ENCODE data around the gene ITGA11.

Gene ITGA11, protein sequence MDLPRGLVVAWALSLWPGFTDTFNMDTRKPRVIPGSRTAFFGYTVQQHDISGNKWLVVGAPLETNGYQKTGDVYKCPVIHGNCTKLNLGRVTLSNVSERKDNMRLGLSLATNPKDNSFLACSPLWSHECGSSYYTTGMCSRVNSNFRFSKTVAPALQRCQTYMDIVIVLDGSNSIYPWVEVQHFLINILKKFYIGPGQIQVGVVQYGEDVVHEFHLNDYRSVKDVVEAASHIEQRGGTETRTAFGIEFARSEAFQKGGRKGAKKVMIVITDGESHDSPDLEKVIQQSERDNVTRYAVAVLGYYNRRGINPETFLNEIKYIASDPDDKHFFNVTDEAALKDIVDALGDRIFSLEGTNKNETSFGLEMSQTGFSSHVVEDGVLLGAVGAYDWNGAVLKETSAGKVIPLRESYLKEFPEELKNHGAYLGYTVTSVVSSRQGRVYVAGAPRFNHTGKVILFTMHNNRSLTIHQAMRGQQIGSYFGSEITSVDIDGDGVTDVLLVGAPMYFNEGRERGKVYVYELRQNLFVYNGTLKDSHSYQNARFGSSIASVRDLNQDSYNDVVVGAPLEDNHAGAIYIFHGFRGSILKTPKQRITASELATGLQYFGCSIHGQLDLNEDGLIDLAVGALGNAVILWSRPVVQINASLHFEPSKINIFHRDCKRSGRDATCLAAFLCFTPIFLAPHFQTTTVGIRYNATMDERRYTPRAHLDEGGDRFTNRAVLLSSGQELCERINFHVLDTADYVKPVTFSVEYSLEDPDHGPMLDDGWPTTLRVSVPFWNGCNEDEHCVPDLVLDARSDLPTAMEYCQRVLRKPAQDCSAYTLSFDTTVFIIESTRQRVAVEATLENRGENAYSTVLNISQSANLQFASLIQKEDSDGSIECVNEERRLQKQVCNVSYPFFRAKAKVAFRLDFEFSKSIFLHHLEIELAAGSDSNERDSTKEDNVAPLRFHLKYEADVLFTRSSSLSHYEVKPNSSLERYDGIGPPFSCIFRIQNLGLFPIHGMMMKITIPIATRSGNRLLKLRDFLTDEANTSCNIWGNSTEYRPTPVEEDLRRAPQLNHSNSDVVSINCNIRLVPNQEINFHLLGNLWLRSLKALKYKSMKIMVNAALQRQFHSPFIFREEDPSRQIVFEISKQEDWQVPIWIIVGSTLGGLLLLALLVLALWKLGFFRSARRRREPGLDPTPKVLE
- total RNA-seq = 0 to 0.07 reads per million in 2 donors

DNA sequence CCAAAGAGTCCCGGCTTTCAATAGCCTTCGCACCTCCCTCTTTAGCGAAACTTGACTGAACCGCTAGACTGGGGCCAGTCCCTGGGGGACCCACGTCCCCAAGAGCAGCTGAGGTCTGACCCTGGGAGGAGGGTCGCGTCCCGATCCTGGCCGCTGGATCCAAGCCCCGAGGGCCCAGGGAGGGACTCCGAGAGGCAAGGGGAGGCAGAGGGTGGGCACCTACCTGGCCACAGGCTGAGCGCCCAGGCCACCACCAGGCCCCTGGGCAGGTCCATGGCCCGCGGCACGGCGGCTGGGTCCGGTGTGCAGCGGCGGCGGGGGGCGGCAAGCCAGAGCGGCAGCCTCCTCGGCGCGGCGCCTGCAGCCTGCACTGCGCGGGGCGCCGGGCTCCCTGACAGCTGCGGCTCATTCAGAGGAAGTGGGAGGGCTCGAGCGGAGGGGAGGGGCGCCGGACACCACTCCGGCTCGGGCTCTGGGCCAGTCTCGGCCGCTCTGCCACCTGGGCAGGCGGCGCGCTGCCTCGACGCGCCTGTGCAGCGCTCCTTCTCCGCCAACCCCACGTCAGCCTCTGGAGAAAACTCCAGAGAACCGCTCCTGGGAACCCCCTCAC, at the start of gene ITGA11:
ITGA11 (minus strand) TSS at position 372 of the 610 bp plus-strand sequence; CDS start at position 275, 97 bp downstream.
- DNase-seq = no peak

DNA sequence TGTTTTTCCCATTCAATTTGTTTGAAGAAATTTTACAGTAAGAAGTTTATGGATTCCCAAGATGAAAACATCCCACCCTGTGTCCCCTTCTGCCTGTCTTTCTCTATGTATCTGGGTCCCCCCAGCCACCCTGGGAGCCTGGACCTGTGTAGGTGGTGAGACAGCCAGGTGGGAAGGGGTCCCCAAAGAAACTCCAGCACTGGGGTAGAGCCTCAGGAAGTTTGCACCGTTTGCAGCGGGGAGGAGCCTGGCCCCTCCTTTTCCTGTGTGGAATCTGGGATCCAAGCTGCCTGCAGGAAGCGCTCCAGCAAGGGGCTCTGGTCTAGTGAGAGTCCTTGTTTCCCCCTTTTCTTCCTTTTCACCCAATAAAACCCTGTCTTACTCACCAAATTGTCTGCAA, 49.4 kb upstream of the ITGA11 start:
- no peak for DNase-seq

DNA sequence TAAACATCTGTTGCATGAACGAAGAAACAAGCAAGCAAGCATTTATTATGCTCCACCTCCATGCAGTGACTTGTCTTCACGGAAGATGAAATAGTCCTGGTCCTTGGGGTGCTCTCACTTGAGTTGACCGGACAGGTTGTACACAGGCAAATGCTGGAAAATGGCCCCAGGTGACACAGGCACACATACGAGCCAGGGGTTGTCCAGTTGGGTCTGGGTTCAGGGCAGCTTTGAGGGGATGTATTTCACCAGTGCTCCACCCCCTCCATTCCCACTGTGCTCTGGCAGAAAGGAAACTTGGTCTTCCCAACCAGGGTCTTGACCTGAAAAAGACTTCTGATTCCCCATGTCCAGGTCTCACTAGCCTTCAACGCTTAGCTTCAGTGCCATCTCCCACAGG, 48.3 kb upstream of the ITGA11 start:
- DNase-seq = no peak

DNA sequence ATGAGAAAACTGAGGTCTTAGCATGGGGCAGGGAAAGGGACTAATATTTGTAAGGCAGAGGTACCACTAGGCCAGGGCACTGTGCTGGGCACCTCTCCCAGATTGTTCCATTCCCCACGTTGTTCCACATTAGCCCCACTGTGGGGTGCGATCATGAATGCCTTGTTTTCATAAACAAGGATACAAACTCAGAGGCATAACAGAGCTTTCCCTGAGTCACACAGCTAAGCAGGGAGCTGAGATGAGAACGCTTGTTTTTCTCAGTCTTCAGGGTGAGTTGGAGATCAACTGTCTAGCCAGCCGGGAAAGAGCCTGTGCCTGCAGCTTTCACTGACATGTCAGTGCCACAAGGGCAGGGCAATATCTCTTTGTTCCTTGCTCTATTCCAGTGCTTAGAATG, 47.9 kb upstream of the ITGA11 start:
- DNase-seq = no peak

DNA sequence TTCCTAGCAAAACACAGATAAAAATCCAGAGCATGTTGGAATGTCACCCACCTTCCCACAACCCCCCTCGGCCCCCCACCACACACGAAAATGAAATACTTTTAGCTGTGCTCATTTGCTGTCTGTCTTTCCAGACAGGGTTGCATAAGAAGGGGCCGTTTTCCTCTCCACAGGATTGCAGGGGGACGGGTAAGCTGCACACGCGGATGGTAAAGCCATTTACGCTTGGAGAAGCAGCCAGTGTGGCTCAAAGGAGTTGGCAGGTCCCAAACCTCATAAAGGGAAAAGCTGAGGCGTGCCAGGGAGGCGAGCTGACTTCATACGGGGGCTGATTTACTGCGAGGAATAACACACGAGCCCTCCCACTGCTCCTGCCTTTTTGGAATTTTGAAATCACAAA, 47.4 kb upstream of the ITGA11 start:
- no peak for DNase-seq

DNA sequence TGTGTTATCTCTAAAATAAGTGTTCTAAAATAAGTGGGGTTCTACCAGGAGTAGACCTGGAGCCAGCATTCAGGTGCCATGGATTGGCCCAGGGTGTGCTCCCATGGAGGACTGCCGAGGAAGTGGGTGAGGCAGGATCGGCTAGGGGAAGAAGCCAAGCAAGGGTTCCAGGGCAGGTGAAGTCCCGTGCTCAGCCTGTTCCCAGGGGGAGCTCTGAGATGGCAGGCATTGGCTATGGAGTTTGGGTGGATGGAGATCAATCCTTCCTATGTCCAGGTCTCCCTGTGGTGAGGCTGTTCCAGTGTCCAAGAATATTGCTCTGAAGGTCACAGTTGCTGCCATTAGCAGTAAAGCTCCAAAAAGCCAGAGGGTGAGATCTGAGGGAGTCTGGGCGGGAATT, 46.9 kb upstream of the ITGA11 start:
- DNase-seq = no peak

DNA sequence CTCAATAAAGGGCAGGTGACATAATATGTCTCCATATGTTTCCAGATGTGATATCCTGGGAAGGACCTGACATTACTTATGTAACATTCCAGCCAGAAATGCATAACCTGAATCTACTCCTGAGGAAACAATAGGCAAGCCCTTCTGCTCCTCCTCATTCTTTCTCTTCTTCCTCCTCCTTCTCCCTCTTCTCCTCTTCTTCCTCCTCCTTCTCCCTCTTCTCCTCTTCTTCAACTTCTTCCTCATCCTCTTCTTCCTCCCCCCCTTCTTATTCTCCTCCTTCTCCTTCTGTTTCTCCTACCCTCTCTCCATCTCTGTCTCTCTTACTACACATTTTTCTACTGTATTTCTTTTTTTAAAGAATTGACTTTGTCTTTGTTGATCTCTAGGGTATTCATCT, 43.5 kb upstream of the ITGA11 start:
- DNase-seq = no peak

DNA sequence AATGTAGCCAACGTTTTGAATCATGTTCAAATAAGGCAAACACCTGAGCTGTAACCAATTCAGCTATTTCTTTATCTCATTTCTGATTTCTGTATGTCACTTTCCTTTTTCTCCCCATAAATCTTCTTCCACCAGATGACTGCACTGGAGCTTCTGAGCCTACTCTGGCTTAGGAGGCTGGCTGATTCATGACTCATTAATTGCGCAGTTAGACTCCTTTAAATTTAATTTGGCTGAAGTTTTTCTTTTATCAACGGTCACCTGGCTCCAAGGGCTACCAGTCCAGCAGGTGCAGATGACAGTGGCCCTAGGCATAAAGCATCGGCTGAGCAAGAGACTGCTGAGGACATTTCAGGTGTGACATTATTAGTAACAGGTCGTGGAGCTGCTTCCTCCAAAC, 39.6 kb upstream of the ITGA11 start:
- DNase-seq = no peak

DNA sequence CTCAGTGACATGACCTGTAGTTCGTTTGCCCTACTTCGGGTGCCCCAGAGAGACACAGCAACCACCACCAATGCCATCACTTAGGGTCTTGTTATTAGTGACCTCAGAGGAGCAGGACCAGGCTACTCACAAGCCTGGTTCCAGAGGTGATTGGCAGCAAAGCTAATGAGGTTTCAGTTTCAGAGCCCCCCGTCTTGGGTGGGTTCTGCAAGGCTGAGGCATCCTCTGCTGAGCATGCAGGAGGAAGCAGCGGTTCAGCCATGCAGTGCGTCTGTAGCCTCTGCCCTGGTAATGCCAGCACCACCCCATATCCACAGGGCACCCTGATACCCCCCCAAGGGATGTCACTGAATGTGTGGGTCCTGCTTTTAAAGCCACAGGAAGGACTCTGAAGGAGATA, 39.0 kb upstream of the ITGA11 start:
- no peak for DNase-seq

DNA sequence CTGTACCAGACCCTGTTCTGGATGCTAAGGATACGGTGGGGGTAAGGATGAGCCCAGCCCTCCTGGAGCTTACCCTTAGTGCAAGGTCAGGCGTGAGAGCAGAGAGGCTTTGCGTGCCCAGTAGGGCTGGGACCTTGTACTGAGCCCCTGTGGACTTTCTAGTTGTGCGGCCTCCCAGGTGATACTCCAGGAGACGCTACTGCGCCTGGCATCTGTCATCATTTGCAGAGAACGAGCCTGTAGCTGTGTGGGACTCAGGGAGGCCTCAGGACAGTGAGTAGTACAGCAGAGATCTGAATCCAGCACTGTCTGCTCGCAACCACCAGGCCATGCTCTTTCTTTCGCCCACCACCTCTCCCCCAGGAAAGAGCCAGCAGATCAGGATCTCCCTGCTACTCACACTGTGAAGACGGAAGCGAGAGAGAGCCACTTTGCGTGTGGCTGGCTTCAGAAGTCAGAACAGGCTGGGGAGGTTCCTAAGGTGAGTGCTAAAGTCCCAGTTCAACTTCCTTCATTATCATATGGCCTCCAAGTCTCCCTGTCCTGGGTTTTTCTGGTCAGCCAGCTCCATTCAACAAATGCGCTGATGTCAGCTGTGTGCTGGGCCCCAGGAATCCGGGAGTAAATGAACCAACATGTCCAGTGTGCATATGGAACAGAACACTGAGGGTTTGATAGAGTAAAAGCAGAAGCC, 38.2 kb upstream of the ITGA11 start:
- DNase-seq = no peak

DNA sequence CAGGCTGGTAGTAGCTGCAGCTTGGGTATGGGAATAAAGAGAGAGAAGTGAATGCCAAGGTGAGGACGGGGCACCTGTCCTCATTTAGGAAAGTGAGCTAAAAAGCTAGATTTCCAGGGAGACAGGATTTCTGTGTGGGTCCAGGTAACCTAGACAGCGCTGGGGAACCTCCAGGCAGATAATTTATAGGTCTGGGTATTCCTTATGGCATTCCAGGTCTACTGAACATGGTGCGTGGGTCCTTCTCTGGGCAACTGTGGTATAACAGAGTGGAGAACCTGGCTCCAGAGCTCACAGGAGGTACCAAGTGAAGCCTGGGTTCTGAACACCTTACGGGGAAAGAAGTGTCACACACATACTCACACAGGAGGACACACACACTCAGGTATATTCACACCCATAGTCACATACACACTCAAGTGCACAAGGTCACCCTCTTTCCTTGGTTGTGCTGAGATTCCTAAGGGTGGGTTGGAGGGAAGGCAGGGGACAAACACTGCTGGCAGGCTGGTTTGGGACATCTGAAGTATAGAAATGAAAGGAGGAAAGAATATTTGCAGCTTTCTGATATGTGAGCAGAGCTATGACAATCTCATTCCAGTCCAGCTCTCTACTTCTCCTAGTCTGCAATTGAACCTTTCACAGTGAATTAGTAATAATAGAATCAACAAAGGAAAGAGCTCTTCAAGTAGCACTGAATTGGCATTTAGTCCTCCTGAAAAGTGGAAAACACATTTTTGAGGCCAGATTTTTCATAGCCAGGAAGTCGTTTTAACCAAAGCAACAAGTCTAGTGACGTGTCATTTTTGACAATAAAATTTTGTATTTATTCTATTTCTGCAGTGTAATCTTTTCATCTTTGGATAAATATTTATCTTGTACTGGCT, 37.4 kb upstream of the ITGA11 start:
- no peak for DNase-seq

DNA sequence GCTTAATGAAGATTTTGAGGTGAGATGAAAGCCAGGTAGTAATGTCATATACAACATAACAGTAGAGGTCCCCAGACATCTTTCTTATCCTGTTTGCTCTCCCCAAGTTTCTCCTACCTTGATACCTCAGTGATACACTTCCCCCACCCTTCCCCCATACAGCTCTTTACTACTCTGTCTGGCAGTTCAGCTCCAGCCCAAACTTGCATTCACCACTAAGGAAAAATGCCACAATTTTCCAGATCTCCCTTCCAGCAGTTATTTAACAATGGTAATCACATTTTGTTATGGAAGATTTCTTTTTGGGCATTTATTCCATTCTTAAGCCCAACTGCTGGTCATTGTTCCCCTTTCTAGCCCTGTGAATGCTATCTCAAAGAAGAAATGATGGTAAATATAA, 34.9 kb upstream of the ITGA11 start:
- DNase-seq = no peak

DNA sequence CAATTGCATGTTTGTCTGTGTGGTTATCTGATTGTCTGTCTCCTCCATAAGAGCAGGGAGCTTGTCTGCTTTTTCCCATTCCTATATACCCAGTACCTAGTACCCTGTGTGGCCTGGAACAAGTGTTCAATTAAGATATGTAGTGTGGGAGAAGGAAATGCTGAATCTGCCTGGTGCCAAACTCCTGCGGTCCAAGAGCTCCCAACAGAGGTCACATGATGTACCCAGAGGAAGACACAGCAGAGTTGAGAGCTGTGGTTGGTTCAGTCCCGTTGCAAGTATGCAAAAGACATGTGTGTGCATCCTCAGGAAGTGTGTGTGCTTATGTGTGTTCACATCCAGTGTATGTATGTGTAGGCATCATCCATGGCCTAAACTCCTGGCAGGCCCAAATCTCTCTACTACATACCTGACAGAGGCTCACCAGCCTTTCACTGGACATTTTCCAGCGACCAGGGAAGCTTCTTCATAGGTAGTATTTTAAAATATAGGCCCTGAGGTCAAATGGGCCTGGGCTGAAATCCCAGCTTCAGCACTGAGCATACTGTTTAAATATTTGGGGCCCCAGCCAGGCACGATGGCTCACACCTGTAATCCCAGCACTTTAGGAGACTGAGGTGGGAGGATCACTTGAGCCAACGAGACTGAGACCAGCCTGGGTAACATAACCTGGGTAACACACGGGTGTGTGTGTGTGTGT, 34.0 kb upstream of the ITGA11 start:
- no peak for DNase-seq

DNA sequence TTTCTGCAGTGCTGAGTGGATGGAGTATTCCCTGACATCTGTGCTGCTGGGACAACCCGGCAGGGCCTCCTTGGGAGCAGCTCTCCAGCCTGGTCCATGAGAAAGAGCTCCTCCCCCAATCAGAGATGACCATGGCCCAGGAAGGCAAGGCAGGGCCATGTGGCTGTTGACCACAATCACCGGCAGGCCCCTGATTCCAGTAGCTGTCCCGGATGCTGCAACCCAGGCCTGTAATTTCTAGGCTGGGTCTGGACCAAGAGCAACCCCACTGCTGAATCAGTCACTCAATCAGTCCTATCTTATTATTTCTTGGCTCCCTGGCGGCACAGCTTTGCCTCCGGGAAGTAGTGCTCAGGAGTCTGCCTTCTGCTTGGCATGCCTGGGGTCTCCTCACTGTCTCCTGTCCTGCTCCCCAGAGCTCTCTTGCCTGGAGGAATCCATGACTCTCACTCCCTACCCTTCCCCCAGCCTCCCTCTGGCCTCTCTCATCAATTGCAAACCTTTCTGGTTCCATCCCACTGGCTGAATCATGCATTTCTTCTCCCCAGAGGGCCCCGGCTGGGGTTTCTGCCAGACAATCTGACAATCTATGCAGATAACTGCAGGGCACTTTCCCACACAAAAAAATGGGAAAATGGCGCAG, 32.6 kb upstream of the ITGA11 start:
- DNase-seq = no peak

DNA sequence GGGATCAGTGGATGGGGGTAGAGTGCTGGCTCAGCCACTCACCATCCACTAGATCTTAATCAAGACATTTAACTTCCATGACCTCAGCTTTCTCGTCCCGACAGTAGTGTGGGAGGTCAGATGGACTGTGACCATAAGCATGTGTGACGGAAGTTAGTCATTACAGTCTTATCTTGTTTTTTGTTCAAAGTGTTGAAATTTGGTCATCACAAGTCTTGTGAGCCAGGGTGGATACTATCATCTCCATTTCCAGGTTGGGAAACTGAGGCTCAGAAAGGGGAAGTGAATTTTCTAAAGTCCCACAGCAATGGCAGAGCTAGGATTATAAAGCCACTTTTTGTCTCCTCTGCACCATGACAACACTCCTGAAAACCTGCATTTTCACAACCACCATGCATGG, 32.0 kb upstream of the ITGA11 start:
- no peak for DNase-seq

DNA sequence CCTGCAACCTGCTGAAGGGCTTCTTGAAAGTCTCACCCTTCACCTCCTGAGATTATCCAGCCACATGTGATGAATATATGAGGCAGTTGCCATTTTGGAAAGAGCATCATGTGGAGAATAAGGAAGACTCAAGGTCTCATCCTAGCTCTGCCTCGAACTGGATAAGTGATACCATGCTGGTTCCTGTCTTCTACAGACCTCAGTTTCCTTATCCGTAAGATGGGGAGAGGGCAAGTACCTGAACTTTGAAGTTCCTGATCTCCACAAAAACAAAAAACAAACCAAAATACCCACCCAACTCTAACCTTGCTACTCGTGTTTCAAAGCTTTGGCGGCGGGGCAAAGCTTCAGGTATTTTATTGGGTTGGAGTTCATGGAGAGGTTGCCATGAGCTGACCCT, 31.5 kb upstream of the ITGA11 start:
- no peak for DNase-seq

DNA sequence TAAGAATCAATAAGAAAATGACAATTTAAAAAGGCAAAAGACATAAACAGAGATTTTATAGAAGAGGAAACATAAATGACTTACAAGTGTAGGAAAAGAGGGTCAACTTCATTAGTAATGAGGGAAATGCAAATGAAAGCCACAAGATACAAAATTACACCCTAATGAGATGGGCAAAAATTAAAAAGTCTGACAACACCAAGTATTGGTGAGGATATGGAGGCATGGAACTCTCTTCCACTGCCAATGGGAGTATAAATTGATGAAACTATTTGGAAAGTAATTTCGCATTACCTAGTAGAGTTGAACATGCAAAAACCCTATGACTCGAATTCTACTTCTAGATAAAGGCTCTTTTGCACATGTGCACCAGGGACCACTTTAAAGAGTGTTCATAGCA, 28.2 kb upstream of the ITGA11 start:
- DNase-seq = no peak

DNA sequence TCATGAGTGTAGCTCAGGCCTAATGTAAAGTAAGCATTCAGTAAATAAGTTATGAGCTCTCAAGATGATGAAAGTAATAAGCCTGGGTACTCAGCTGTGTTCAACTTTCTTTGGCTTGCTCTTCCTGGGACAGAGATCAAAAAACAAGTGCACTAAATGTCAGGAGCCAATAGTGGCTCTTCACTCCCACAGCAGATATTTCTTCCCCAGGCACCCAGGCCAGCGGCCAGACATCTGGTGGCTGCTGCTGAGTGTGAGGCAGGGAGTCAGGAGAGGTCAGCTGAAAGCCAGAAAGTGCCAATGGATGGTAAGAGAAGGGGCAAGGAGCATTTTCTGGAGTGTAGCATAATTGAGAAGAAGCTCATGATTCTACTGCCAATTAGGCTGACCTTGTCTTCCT, 18.2 kb upstream of the ITGA11 start:
- no peak for DNase-seq

DNA sequence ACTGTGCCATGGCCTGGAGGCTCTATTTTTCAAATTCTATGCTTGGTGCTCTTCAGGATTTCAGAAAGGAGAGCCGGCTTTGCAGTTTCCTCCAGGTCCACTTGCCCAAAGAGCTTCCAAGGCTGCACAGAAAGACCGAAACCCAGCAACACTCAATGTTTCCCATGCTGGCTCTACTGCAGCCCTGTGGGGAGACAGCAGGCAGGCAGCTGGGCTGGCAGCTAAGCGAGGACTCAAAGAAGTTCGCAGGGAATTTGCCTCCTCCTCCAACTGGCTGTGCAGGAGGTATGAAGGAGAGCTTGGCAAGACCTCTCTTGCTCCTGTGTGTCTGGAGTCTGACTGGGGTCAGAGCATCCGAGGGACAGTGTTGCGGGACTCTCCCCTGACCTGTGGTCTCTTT, 17.4 kb upstream of the ITGA11 start:
- no peak for DNase-seq

All from T-helper 2 cell (primary cell).